Measurements from ENCODE around the gene MUC12. TPM values are rescaled to one million over a fixed set of nuclear protein-coding genes. Genes with fewer than 3 reads are reported as not detected.
"Not testable (repeated sequence)": the region's sequence is repeated elsewhere in the genome, so short reads cannot be mapped to it uniquely, and the experiment has no call there.

Gene MUC12
- total RNA-seq, 1 experiment from 2014 or later, result 3.8 TPM

GRCh38 chr7:100929808-100930174 lies 39.6 kb upstream of the MUC12 start:
- Histone ChIP-seq H3F3A (ENCODE audit: insufficient read depth, low read depth) (peaks cover 6% of the 10 kb centered on the region), H2AFZ (no peak overlapping the region), H3K27ac (peak overlapping the region; percentile 52), H3K9me3 (ENCODE audit: insufficient read depth, low read depth) (no peaks in the 10 kb centered on the region), H3K4me3 (no peak overlapping the region), H4K20me1 (ENCODE audit: insufficient read depth) (no peaks in the 10 kb centered on the region), H3K36me3 (ENCODE audit: low read depth) (no peaks in the 10 kb centered on the region), H3K9me2 (ENCODE audit: insufficient read depth) (no peaks in the 10 kb centered on the region), H3K4me2 (peak overlapping the region; percentile 60), H3K27me3 (ENCODE audit: insufficient read depth, low read depth) (no peaks in the 10 kb centered on the region), H3K4me1 (replicated peaks; ENCODE audit: insufficient read depth) (peaks cover 24% of the 10 kb centered on the region), H3K79me2 (ENCODE audit: low read depth) (no peaks in the 10 kb centered on the region)
- TF ChIP-seq, protein P1, sequence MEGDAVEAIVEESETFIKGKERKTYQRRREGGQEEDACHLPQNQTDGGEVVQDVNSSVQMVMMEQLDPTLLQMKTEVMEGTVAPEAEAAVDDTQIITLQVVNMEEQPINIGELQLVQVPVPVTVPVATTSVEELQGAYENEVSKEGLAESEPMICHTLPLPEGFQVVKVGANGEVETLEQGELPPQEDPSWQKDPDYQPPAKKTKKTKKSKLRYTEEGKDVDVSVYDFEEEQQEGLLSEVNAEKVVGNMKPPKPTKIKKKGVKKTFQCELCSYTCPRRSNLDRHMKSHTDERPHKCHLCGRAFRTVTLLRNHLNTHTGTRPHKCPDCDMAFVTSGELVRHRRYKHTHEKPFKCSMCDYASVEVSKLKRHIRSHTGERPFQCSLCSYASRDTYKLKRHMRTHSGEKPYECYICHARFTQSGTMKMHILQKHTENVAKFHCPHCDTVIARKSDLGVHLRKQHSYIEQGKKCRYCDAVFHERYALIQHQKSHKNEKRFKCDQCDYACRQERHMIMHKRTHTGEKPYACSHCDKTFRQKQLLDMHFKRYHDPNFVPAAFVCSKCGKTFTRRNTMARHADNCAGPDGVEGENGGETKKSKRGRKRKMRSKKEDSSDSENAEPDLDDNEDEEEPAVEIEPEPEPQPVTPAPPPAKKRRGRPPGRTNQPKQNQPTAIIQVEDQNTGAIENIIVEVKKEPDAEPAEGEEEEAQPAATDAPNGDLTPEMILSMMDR (conservative IDR thresholded peaks at IDR 0.05), result no peak
- TF ChIP-seq EZH2 (IDR thresholded peaks at IDR 0.05; ENCODE audit: low read depth), result no peak
- TSS peak; percentile 68 for BruUV-seq (replicated peaks)
- POLR2A ChIA-PET (ENCODE audit: unreplicated experiment), result no interaction called here
- CTCF ChIA-PET, result no interaction called here
- intact Hi-C loops (cut with micrococcal nuclease; ENCODE audit: unreplicated experiment), result no loop called here
- peak in 1 of 2 experiments; percentile 54 for DNase-seq

DNA sequence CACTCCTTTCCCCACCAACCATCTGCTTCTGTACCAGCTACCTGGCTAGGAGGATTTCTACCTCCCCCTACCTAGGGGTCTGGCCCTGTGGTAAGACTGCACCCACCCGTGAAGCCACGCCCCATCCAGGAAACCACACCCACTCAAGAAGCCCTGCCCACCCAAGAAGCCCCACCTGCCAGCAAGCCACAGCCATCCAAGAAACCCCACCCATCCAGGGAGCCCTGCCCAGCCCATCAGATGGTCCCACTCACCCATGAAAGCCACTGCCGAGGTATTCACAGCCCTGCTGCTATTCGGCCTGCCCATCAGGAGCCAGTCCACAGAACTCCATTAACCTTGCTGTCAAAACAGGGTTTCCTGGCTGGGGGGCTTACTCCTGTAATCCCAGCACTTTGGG lies 35.6 kb upstream of the MUC12 start:
- Histone ChIP-seq H3K27me3 (ENCODE audit: insufficient read depth, low read depth) (0 out of 2 replicates have a peak, but pooled peaks cover 6% of the 10 kb centered on the region), H3K4me3 (no peak overlapping the region), H3F3A (ENCODE audit: insufficient read depth, low read depth) (peaks cover 6% of the 10 kb centered on the region), H3K27ac (no peak overlapping the region), H4K20me1 (ENCODE audit: insufficient read depth) (no peaks in the 10 kb centered on the region), H3K4me2 (no peak overlapping the region), H3K79me2 (ENCODE audit: low read depth) (no peaks in the 10 kb centered on the region), H3K4me1 (replicated peaks; ENCODE audit: insufficient read depth) (peaks cover 24% of the 10 kb centered on the region), H2AFZ (no peak overlapping the region), H3K9me3 (ENCODE audit: insufficient read depth, low read depth) (no peaks in the 10 kb centered on the region), H3K36me3 (ENCODE audit: low read depth) (no peaks in the 10 kb centered on the region), H3K9me2 (ENCODE audit: insufficient read depth) (no peaks in the 10 kb centered on the region)
- intact Hi-C loops (cut with micrococcal nuclease; ENCODE audit: unreplicated experiment), result no loop called here
- CTCF ChIA-PET, result no interaction called here
- POLR2A ChIA-PET (ENCODE audit: unreplicated experiment), result no interaction called here
- TF ChIP-seq, protein P1 (conservative IDR thresholded peaks at IDR 0.05), result no peak
- TF ChIP-seq EZH2 (IDR thresholded peaks at IDR 0.05; ENCODE audit: low read depth), result no peak
- no TSS peak for BruUV-seq (replicated peaks)
- no peak for DNase-seq

GRCh38 chr7:100935381-100935780 lies 34.0 kb upstream of the MUC12 start:
- H2AFZ ChIP-seq; H3K79me2 ChIP-seq (ENCODE audit: low read depth); POLR2A ChIA-PET (ENCODE audit: unreplicated experiment); H3K4me3 ChIP-seq; H3K4me1 ChIP-seq (replicated peaks; ENCODE audit: insufficient read depth); CTCF ChIA-PET; H3K27ac ChIP-seq; H3K27me3 ChIP-seq (ENCODE audit: insufficient read depth, low read depth); H3K4me2 ChIP-seq; H3F3A ChIP-seq (ENCODE audit: insufficient read depth, low read depth); H3K36me3 ChIP-seq (ENCODE audit: low read depth); H3K9me2 ChIP-seq (ENCODE audit: insufficient read depth); H4K20me1 ChIP-seq (ENCODE audit: insufficient read depth); DNase-seq; H3K9me3 ChIP-seq (ENCODE audit: insufficient read depth, low read depth); BruUV-seq (replicated peaks); intact Hi-C loops (cut with micrococcal nuclease; ENCODE audit: unreplicated experiment): not testable (repeated sequence)

DNA sequence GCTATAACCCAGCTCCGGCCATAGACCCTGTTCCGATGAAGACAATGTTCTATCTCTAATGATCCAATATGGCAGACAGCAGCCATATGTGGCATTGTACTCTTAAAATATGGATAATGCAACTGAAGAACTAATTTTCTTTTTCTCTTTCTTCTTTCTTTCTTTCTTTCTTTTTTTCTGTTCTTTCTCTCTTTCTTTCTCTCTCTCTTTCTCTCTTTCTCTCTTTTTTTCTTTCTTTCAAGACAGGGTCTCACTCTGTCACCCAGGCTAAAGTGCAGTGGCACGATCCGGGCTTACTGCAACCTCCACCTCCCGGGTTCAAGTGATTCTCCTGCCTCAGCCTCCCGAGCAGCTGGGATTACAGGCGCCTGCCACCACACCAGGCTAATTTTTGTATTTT lies 33.2 kb upstream of the MUC12 start:
- H3K9me2 ChIP-seq (ENCODE audit: insufficient read depth); H2AFZ ChIP-seq; H4K20me1 ChIP-seq (ENCODE audit: insufficient read depth); H3K9me3 ChIP-seq (ENCODE audit: insufficient read depth, low read depth); H3K4me1 ChIP-seq (replicated peaks; ENCODE audit: insufficient read depth); intact Hi-C loops (cut with micrococcal nuclease; ENCODE audit: unreplicated experiment); H3K4me3 ChIP-seq; H3F3A ChIP-seq (ENCODE audit: insufficient read depth, low read depth); H3K4me2 ChIP-seq; DNase-seq; H3K27ac ChIP-seq; POLR2A ChIA-PET (ENCODE audit: unreplicated experiment); H3K36me3 ChIP-seq (ENCODE audit: low read depth); H3K79me2 ChIP-seq (ENCODE audit: low read depth); H3K27me3 ChIP-seq (ENCODE audit: insufficient read depth, low read depth); CTCF ChIA-PET; BruUV-seq (replicated peaks): not testable (repeated sequence)
